Measurements from ENCODE around the gene STXBP4. TPM values are rescaled to one million over a fixed set of nuclear protein-coding genes. Genes with fewer than 3 reads are reported as not detected.

Gene STXBP4
- polyA plus RNA-seq, 1 of the 3 experiments (the other 2 are of a cell fraction), result 2.8 TPM

GRCh38 chr17:54976316-54976715 lies 7.8 kb downstream of the STXBP4 start:
- Histone ChIP-seq H3K4me3 (ENCODE audit: low read depth in 2 of 2, low read length in 1 of 2) (no peak overlapping the region), H3F3A (replicated peaks; ENCODE audit: insufficient read depth) (peaks cover 6% of the 10 kb centered on the region), H3K79me2 (ENCODE audit: insufficient read depth) (peaks cover 20% of the 10 kb centered on the region; the same call in 1 of the 2 replicates), H3K9ac (no peak overlapping the region), H3K9me2 (no peaks in the 10 kb centered on the region), H3K27me3 (ENCODE audit: insufficient read depth) (no peaks in the 10 kb centered on the region), H3K4me1 (ENCODE audit: control insufficient read depth in 1 of 2, insufficient read depth in 2 of 2, low read depth in 1 of 2, low read length in 1 of 2) (peaks cover 0 to 8% of the 10 kb centered on the region in 2 experiments; a peak in 2 of 4 replicates), H3K27ac (ENCODE audit: low read depth in 2 of 2, low read length in 1 of 2) (no peak overlapping the region), H3K4me2 (no peak overlapping the region), H3K36me3 (replicated peaks in 1 of 2; ENCODE audit: control insufficient read depth in 1 of 2, insufficient read depth in 2 of 2, low read length in 1 of 2) (peaks cover 2 to 16% of the 10 kb centered on the region in 2 experiments), H4K20me1 (ENCODE audit: insufficient read depth) (no peaks in the 10 kb centered on the region), H3K9me3 (peaks cover 6% of the 10 kb centered on the region; the same call in 1 of the 2 replicates), H2AFZ (ENCODE audit: low read depth) (no peak overlapping the region)
- ChIA-PET CTCF (interaction anchor here (1.3 kb wide), 2 partner anchors 10 to 17 kb away, joined by 3 to 4 read pairs; no protein-coding TSS in a partner anchor), POLR2A (no interaction called here)
- DNase-seq, result no peak
- TF ChIP-seq TAF1 (IDR thresholded peaks at IDR 0.05; ENCODE audit: borderline replicate concordance, low read depth, low read length) (no peak), CTCF (IDR thresholded peaks at IDR 0.05) (no peak), MXI1 (IDR thresholded peaks at IDR 0.05; ENCODE audit: low read depth, low read length) (no peak), GABPA (IDR thresholded peaks at IDR 0.05; ENCODE audit: low read depth) (no peak)
- WGBS (ENCODE audit: low lambda C conversion rate), result 89% methylated on average over 3 of the region's 3 CpGs

DNA sequence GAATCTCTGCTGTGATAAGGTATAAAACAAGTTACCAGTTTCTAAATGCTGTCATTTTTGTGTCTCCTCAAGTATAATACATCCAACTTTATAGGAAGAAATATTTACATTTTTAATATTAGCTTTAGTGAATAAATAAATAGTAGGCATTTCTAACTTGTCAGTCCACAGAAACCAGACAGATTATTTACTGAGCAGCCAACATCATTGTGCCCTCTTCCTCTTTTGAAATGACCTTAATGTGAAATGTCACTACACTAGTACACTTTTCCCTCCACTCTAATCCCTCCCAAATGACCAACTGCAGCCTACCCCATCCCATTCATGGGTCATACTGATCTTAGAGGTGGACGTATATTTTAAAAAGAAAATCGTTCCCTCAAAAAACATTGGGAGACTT lies 9.2 kb downstream of the STXBP4 start:
- Histone ChIP-seq H2AFZ (ENCODE audit: low read depth) (no peak overlapping the region), H3K4me2 (no peak overlapping the region), H3K4me3 (ENCODE audit: low read depth in 2 of 2, low read length in 1 of 2) (no peak overlapping the region), H3K36me3 (replicated peaks in 1 of 2; ENCODE audit: control insufficient read depth in 1 of 2, insufficient read depth in 2 of 2, low read length in 1 of 2) (peaks cover 2 to 16% of the 10 kb centered on the region in 2 experiments), H3K27me3 (ENCODE audit: insufficient read depth) (no peaks in the 10 kb centered on the region), H3K4me1 (ENCODE audit: control insufficient read depth in 1 of 2, insufficient read depth in 2 of 2, low read depth in 1 of 2, low read length in 1 of 2) (peaks cover 5 to 7% of the 10 kb centered on the region in 2 experiments; a peak in 3 of 4 replicates), H4K20me1 (ENCODE audit: insufficient read depth) (no peaks in the 10 kb centered on the region), H3K79me2 (ENCODE audit: insufficient read depth) (peaks cover 13% of the 10 kb centered on the region), H3K9ac (no peak overlapping the region), H3K27ac (ENCODE audit: low read depth in 2 of 2, low read length in 1 of 2) (no peak overlapping the region), H3K9me2 (no peaks in the 10 kb centered on the region), H3F3A (replicated peaks; ENCODE audit: insufficient read depth) (peaks cover 13% of the 10 kb centered on the region), H3K9me3 (peaks cover 6% of the 10 kb centered on the region; the same call in 1 of the 2 replicates)
- no peak for DNase-seq
- POLR2A ChIA-PET, result no interaction called here
- TF ChIP-seq ELF1 (IDR thresholded peaks at IDR 0.05) (no peak), IRF3 (IDR thresholded peaks at IDR 0.05; ENCODE audit: low read depth, low read length) (no peak), POLR2AphosphoS5 (IDR thresholded peaks at IDR 0.05; ENCODE audit: low read depth, low read length) (no peak), NFIC (IDR thresholded peaks at IDR 0.05; ENCODE audit: borderline replicate concordance) (no peak), SIN3A (IDR thresholded peaks at IDR 0.05; ENCODE audit: borderline replicate concordance, low read depth, low read length) (no peak), GABPA (IDR thresholded peaks at IDR 0.05; ENCODE audit: low read depth) (no peak), EZH2phosphoT487 (IDR thresholded peaks at IDR 0.05; ENCODE audit: borderline replicate concordance, low read depth) (no peak), RFX5 (IDR thresholded peaks at IDR 0.05; ENCODE audit: low read length) (no peak), TEAD4 (IDR thresholded peaks at IDR 0.05; ENCODE audit: borderline replicate concordance, insufficient read depth) (no peak), JUND (IDR thresholded peaks at IDR 0.05) (no peak)
- TF ChIP-seq, protein P1, sequence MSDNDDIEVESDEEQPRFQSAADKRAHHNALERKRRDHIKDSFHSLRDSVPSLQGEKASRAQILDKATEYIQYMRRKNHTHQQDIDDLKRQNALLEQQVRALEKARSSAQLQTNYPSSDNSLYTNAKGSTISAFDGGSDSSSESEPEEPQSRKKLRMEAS (IDR thresholded peaks at IDR 0.05; ENCODE audit: low read depth), result no peak
- TF ChIP-seq, protein P2, sequence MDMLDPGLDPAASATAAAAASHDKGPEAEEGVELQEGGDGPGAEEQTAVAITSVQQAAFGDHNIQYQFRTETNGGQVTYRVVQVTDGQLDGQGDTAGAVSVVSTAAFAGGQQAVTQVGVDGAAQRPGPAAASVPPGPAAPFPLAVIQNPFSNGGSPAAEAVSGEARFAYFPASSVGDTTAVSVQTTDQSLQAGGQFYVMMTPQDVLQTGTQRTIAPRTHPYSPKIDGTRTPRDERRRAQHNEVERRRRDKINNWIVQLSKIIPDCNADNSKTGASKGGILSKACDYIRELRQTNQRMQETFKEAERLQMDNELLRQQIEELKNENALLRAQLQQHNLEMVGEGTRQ (IDR thresholded peaks at IDR 0.05; ENCODE audit: borderline replicate concordance, low read depth, low read length), result no peak
- TF ChIP-seq, protein P3, sequence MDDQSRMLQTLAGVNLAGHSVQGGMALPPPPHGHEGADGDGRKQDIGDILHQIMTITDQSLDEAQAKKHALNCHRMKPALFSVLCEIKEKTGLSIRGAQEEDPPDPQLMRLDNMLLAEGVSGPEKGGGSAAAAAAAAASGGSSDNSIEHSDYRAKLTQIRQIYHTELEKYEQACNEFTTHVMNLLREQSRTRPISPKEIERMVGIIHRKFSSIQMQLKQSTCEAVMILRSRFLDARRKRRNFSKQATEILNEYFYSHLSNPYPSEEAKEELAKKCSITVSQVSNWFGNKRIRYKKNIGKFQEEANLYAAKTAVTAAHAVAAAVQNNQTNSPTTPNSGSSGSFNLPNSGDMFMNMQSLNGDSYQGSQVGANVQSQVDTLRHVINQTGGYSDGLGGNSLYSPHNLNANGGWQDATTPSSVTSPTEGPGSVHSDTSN (IDR thresholded peaks at IDR 0.05), result no peak
- CTCF ChIA-PET, result interaction anchor here (0.7 kb wide), 1 partner anchor 8 kb away, joined by 3 read pairs; no protein-coding TSS in a partner anchor
- WGBS (ENCODE audit: low lambda C conversion rate), result 94% methylated on average over 2 of the region's 2 CpGs
